GM12878 (cell line): ENCODE measurements around the gene RTF2.

Experiments
- CHD2 ChIP-seq: IDR thresholded peaks from 2 replicates; pipeline ENCODE4 v1.6.1; 2011; ENCODE audit warnings: low read depth, low read length, improper control_type of control experiment, borderline replicate concordance
- CTCF ChIP-seq, 3 experiments: IDR thresholded peaks in 2 of 3; conservative IDR thresholded peaks in 1 of 3; 2 replicates each; pipeline ENCODE4 v1.5.1; 2011; ENCODE audit warnings: low read depth in 3 of 3, low read length in 3 of 3, mild to moderate bottlenecking in 3 of 3, control low read depth in 2 of 3, moderate library complexity in 2 of 3, inconsistent platforms in 1 of 3, mixed read lengths in 1 of 3; ENCODE audit not compliant: control insufficient read depth in 2 of 3, insufficient read depth in 1 of 3; ENCODE audit errors: extremely low read depth in 1 of 3
- HDGF ChIP-seq: fragments of 450-650 bp; IDR thresholded peaks from 2 replicates; pipeline ENCODE4 v1.6.1; 2016; ENCODE audit warnings: antibody characterized with exemption
- POLR2AphosphoS5 ChIP-seq: IDR thresholded peaks from 2 replicates; pipeline ENCODE4 v1.6.1; 2011; ENCODE audit warnings: mild to moderate bottlenecking, low read length, inconsistent platforms
- TAF1 ChIP-seq: IDR thresholded peaks from 2 replicates; pipeline ENCODE4 v1.6.1; 2011; ENCODE audit warnings: mild to moderate bottlenecking, low read depth, low read length, borderline replicate concordance
- TCF12 ChIP-seq: IDR thresholded peaks from 2 replicates; pipeline ENCODE4 v1.6.1; 2011; ENCODE audit warnings: low read depth, mild to moderate bottlenecking, low read length

GRCh38 chr20:56503916-56504315 is 35.5 kb downstream of the RTF2 start:
- no peak for TF ChIP-seq HDGF
- TF ChIP-seq TAF1: no peak
- no peak for TF ChIP-seq TCF12
- TF ChIP-seq CHD2: no peak
- TF ChIP-seq POLR2AphosphoS5: no peak
- TF ChIP-seq CTCF (IDR thresholded peaks at IDR 0.05 in 2 of 3, conservative IDR thresholded peaks at IDR 0.05 in 1 of 3; ENCODE audit: control insufficient read depth in 2 of 3, extremely low read depth in 1 of 3, insufficient read depth in 1 of 3, low read depth in 3 of 3, low read length in 3 of 3): no peak
